SK-N-MC (cell line): Measurements from ENCODE around the gene NT5C3B.

ENCODE experiments used
- EZH2 ChIP-seq: fragments of 200-600 bp; sonication (generic); IDR thresholded peaks from one replicate; pipeline ENCODE4 v1.6.1; 2017; ENCODE audit warnings: antibody characterized with exemption
- FOXP2 ChIP-seq: optimal IDR thresholded peaks from 2 replicates; pipeline ENCODE3; 2011; ENCODE audit warnings: mild to moderate bottlenecking, moderate library complexity; ENCODE audit not compliant: insufficient read depth; ENCODE audit errors: extremely low read length, control extremely low read depth
- POLR2AphosphoS5 ChIP-seq: IDR thresholded peaks from 2 replicates; pipeline ENCODE4 v1.6.1; 2012; ENCODE audit warnings: mild to moderate bottlenecking, low read depth, low read length, borderline replicate concordance

GRCh38 chr17:41836550-41837196 lies 641 bp upstream of the NT5C3B start:
- TF ChIP-seq POLR2AphosphoS5: no peak
- no peak for TF ChIP-seq FOXP2
- TF ChIP-seq EZH2: no peak
